ENCODE results near the gene ACOT12. TPM values are rescaled to one million over a fixed set of nuclear protein-coding genes. Genes with fewer than 3 reads are reported as not detected.

Gene ACOT12
- total RNA-seq, 1 donor from 2014 or later = not detected

GRCh38 chr5:81313686-81314085, 80.2 kb downstream of the ACOT12 start:
- H3K9me3 Mint-ChIP-seq (ENCODE audit: unreplicated experiment) = no peaks in the 10 kb centered on the region
- H3K27ac Mint-ChIP-seq (ENCODE audit: unreplicated experiment) = no peak overlapping the region
- H3K4me3 Mint-ChIP-seq (ENCODE audit: unreplicated experiment) = no peak overlapping the region
- DNase-seq = no peak
- H3K36me3 Mint-ChIP-seq (ENCODE audit: unreplicated experiment) = no peaks in the 10 kb centered on the region
- no peak for TF ChIP-seq CTCF (IDR thresholded peaks at IDR 0.05; ENCODE audit: partially characterized antibody, unreplicated experiment)
- H3K27me3 Mint-ChIP-seq (ENCODE audit: unreplicated experiment) = peaks cover 1% of the 10 kb centered on the region
- peaks cover 2% of the 10 kb centered on the region for H3K4me1 Mint-ChIP-seq (ENCODE audit: low read depth, unreplicated experiment)

DNA sequence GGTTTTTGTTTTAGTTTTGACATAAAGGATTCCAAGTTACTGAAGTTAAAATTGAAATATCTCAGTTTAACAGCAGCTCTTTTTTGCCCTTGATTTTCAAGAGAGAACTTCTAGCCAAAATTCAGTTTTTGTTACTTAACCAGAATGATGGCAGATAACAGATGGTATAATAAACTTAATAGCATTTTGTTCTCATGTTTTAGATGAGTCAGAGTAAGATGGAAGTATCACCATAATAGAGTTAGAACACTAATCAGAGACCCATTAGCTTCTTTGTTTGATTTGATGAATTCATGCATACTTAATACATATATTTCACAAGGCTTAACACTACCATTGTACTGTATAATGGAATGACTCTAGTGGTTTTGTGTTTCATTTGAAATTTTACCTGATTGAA, 80.7 kb downstream of the ACOT12 start:
- no peaks in the 10 kb centered on the region for H3K9me3 Mint-ChIP-seq (ENCODE audit: unreplicated experiment)
- no peak overlapping the region for H3K27ac Mint-ChIP-seq (ENCODE audit: unreplicated experiment)
- no peak overlapping the region for H3K4me3 Mint-ChIP-seq (ENCODE audit: unreplicated experiment)
- no peak for DNase-seq
- peaks cover 1% of the 10 kb centered on the region for H3K27me3 Mint-ChIP-seq (ENCODE audit: unreplicated experiment)
- peaks cover 2% of the 10 kb centered on the region for H3K4me1 Mint-ChIP-seq (ENCODE audit: low read depth, unreplicated experiment)
- H3K36me3 Mint-ChIP-seq (ENCODE audit: unreplicated experiment) = no peaks in the 10 kb centered on the region
- no peak for TF ChIP-seq CTCF (IDR thresholded peaks at IDR 0.05; ENCODE audit: partially characterized antibody, unreplicated experiment)

DNA sequence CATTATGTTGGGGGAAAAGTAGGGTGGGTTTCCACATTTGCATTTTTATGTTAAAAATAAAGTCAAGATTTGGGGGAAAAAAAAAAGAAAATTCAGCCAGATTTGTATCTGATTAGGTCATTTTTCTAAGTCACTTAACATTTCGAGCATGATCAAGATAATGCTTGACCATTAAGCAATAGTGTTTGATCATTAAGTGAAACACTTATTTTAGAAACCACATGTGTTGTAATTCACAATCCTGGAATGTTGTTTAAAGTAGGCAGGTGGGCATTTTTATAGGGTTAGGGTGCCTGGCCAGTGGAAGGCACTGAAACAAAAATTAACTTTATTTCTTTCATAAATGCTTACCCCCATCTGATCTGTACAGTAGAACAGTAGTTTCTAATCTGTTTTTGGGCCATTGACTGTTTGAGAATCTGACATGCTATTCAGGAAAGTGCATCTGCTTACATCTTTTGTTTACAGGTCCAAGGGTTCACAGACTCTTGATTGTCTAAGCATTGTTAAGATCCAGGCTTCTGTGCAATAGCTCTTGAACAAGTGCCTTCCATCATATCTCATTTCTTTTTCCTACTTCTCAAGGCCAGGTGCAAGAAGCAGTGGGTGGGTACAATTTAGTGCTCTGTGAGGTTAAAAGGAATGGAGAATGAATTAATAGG, 83.4 kb downstream of the ACOT12 start:
- no peak for DNase-seq
- H3K4me3 Mint-ChIP-seq (ENCODE audit: unreplicated experiment) = no peak overlapping the region
- TF ChIP-seq CTCF (IDR thresholded peaks at IDR 0.05; ENCODE audit: partially characterized antibody, unreplicated experiment) = no peak
- peaks cover 1% of the 10 kb centered on the region for H3K27me3 Mint-ChIP-seq (ENCODE audit: unreplicated experiment)
- H3K9me3 Mint-ChIP-seq (ENCODE audit: unreplicated experiment) = no peaks in the 10 kb centered on the region
- no peak overlapping the region for H3K27ac Mint-ChIP-seq (ENCODE audit: unreplicated experiment)
- peaks cover 2% of the 10 kb centered on the region for H3K4me1 Mint-ChIP-seq (ENCODE audit: low read depth, unreplicated experiment)
- H3K36me3 Mint-ChIP-seq (ENCODE audit: unreplicated experiment) = no peaks in the 10 kb centered on the region

GRCh38 chr5:81308836-81309235, 85.1 kb downstream of the ACOT12 start:
- H3K4me1 Mint-ChIP-seq (ENCODE audit: low read depth, unreplicated experiment) = peaks cover 2% of the 10 kb centered on the region
- H3K36me3 Mint-ChIP-seq (ENCODE audit: unreplicated experiment) = no peaks in the 10 kb centered on the region
- no peak for DNase-seq
- no peak for TF ChIP-seq CTCF (IDR thresholded peaks at IDR 0.05; ENCODE audit: partially characterized antibody, unreplicated experiment)
- H3K9me3 Mint-ChIP-seq (ENCODE audit: unreplicated experiment) = no peaks in the 10 kb centered on the region
- no peak overlapping the region for H3K4me3 Mint-ChIP-seq (ENCODE audit: unreplicated experiment)
- no peak overlapping the region for H3K27ac Mint-ChIP-seq (ENCODE audit: unreplicated experiment)
- H3K27me3 Mint-ChIP-seq (ENCODE audit: unreplicated experiment) = peaks cover under 1% of the 10 kb centered on the region

- Mint-ChIP-seq H3K27me3 (ENCODE audit: unreplicated experiment) (no peaks in the 10 kb centered on the region), H3K27ac (ENCODE audit: unreplicated experiment) (no peak overlapping the region), H3K36me3 (ENCODE audit: unreplicated experiment) (no peaks in the 10 kb centered on the region), H3K4me1 (ENCODE audit: low read depth, unreplicated experiment) (no peaks in the 10 kb centered on the region), H3K9me3 (ENCODE audit: unreplicated experiment) (peaks cover 2% of the 10 kb centered on the region), H3K4me3 (ENCODE audit: unreplicated experiment) (no peak overlapping the region)
- no peak for DNase-seq
- TF ChIP-seq CTCF (IDR thresholded peaks at IDR 0.05; ENCODE audit: partially characterized antibody, unreplicated experiment) = no peak
Measured at GRCh38 chr5:81305785-81306184, 88.1 kb downstream of the ACOT12 start.
